Measurements from ENCODE around the gene CHRNE.

- TF ChIP-seq CTCF (conservative IDR thresholded peaks at IDR 0.05; ENCODE audit: low read depth in 2 of 2): no peak
- no peak for TF ChIP-seq POLR2AphosphoS5 (IDR thresholded peaks at IDR 0.05; ENCODE audit: low read depth)
- no peak for TF ChIP-seq ZNF114 (CRISPR knock-in tag; IDR thresholded peaks at IDR 0.05)
- no peak for TF ChIP-seq CREB1 (CRISPR knock-in tag; IDR thresholded peaks at IDR 0.05; ENCODE audit: low read depth)
- no peak for TF ChIP-seq REST (IDR thresholded peaks at IDR 0.05; ENCODE audit: unreplicated experiment)
- TF ChIP-seq EZH2 (IDR thresholded peaks at IDR 0.05; ENCODE audit: low read depth, unreplicated experiment): no peak
Observed at GRCh38 chr17:4872786-4873185, 30.1 kb downstream of the CHRNE start.
